CD4-positive, alpha-beta T cell treated with Interleukin-4 for 4 hours (primary cell): ENCODE measurements around the gene ZNF563.

Source experiments
- DNase-seq: peaks from one replicate; pipeline ENCODE4 v3.0.0-alpha.2; 2020

ZNF563 gene

GRCh38 chr19:12294249-12295158 is 38.9 kb downstream of the ZNF563 start, which contains the start of gene ZNF44:
Gene ZNF44 (minus strand): TSS chr19:12294883. CDS start chr19:12294694, 189 bp downstream.
- peak; percentile 98 for DNase-seq

GRCh38 chr19:12293777-12294248 is 39.6 kb downstream of the ZNF563 start:
- peak; percentile 73 for DNase-seq

- no peak for DNase-seq
Measured at GRCh38 chr19:12289790-12290065, 43.7 kb downstream of the ZNF563 start.

GRCh38 chr19:12287958-12288500 is 45.4 kb downstream of the ZNF563 start:
- no peak for DNase-seq

- no peak for DNase-seq
Measured at GRCh38 chr19:12284631-12285030, 48.8 kb downstream of the ZNF563 start.

- DNase-seq = no peak
Measured at GRCh38 chr19:12284226-12284625, 49.2 kb downstream of the ZNF563 start.

GRCh38 chr19:12278713-12279112 is 54.7 kb downstream of the ZNF563 start:
- DNase-seq = no peak

- no peak for DNase-seq
Measured at GRCh38 chr19:12272980-12273901, 60.2 kb downstream of the ZNF563 start.

- no peak for DNase-seq
Measured at GRCh38 chr19:12272386-12272785, 61.0 kb downstream of the ZNF563 start.

- DNase-seq = no peak
Measured at GRCh38 chr19:12270854-12271253, 62.6 kb downstream of the ZNF563 start.
